Esophagus muscularis mucosa (tissue), 4 donors: ENCODE results near the gene MLC1.

Experiments
- EP300 ChIP-seq: sonication (generic); formaldehyde crosslinking; IDR thresholded peaks from one replicate; pipeline ENCODE4 v1.6.1; 2017; ENCODE audit warnings: antibody characterized with exemption
- POLR2A ChIP-seq: fragments of 450-650 bp; IDR thresholded peaks from one replicate; pipeline ENCODE4 v1.6.1; 2017; ENCODE audit warnings: antibody characterized with exemption, moderate library complexity, mild to moderate bottlenecking, low read depth
- TF ChIP-seq, protein P1 (sequence below), 3 experiments: fragments of 200-600 bp in 2 of 3; fragments of 450-650 bp in 1 of 3; sonication (generic) in 2 of 3; IDR thresholded peaks; one replicate each; pipeline ENCODE4 v1.5.1; 2017 to 2019; ENCODE audit warnings: antibody characterized with exemption in 3 of 3, mild to moderate bottlenecking in 2 of 3, moderate library complexity in 1 of 3

DNA sequence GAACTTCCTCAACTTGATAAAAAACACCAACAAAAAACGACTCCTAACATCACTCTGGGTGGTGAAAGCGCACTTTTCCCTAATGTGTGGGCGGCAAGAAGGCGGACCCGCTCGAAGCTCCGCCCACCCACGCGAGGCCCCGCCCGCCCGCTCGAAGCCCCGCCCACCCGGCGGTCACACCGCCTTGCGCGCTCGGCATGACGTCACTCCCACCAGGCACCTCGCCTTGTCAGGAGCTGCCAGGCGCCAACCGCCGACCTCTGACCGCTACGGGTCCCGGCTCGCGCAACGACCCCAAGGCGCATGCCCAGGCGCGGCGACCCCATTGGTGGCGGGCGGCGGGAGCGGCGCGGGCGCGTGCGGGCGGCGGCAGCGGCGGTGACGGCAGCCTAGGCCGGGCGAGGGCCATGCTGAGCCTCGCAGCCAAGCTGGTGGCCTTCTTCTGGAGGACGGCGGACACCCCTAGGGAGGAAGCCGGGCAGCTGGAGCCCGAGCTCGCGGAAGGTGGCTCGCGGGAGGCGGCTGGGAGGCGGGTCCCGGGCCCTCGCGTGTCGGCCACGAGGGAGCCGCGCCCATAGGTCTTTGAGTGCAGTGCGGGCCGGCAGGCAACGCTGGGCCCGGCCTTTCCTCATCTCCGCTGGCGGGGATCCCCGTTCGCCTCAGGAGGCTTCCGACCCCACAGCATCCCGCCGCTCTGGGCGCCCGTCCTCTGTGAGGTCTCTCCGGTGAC lies 4.6 kb upstream of the MLC1 start, which contains the start of gene MOV10L1:
- TF ChIP-seq, protein P1, sequence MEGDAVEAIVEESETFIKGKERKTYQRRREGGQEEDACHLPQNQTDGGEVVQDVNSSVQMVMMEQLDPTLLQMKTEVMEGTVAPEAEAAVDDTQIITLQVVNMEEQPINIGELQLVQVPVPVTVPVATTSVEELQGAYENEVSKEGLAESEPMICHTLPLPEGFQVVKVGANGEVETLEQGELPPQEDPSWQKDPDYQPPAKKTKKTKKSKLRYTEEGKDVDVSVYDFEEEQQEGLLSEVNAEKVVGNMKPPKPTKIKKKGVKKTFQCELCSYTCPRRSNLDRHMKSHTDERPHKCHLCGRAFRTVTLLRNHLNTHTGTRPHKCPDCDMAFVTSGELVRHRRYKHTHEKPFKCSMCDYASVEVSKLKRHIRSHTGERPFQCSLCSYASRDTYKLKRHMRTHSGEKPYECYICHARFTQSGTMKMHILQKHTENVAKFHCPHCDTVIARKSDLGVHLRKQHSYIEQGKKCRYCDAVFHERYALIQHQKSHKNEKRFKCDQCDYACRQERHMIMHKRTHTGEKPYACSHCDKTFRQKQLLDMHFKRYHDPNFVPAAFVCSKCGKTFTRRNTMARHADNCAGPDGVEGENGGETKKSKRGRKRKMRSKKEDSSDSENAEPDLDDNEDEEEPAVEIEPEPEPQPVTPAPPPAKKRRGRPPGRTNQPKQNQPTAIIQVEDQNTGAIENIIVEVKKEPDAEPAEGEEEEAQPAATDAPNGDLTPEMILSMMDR (IDR thresholded peaks at IDR 0.05) = no peak
- TF ChIP-seq EP300 (no peak), POLR2A (no peak)
